Stimulated activated CD8-positive, alpha-beta memory T cell treated with anti-CD3 and anti-CD28 coated beads, Interleukin-4, amount 100 ng/mL, for 24 hours (primary cell): ENCODE results near the gene FOXQ1.
"Not testable (repeated sequence)": the region's sequence is repeated elsewhere in the genome, so short reads cannot be mapped to it uniquely, and the experiment has no call there.

Source experiments
- DNase-seq: peaks from one replicate; pipeline ENCODE4 v3.0.0-alpha.2; 2020; ENCODE audit warnings: low read depth

Gene FOXQ1

GRCh38 chr6:1290805-1291204 is 21.1 kb upstream of the FOXQ1 start:
- no peak for DNase-seq

- no peak for DNase-seq
Observed at GRCh38 chr6:1291381-1291780, 20.5 kb upstream of the FOXQ1 start.

GRCh38 chr6:1295420-1295819 is 16.5 kb upstream of the FOXQ1 start:
- no peak for DNase-seq

- DNase-seq: no peak
Observed at GRCh38 chr6:1296079-1296478, 15.8 kb upstream of the FOXQ1 start.

GRCh38 chr6:1296542-1296941 is 15.4 kb upstream of the FOXQ1 start:
- no peak for DNase-seq

GRCh38 chr6:1297746-1298145 is 14.2 kb upstream of the FOXQ1 start:
- no peak for DNase-seq

GRCh38 chr6:1298768-1299167 is 13.1 kb upstream of the FOXQ1 start:
- DNase-seq: no peak

- no peak for DNase-seq
Observed at GRCh38 chr6:1306133-1306532, 5.8 kb upstream of the FOXQ1 start.

GRCh38 chr6:1309366-1309765 is 2.5 kb upstream of the FOXQ1 start:
- DNase-seq: no peak

- DNase-seq: no peak
Observed at GRCh38 chr6:1310628-1311399, 1.1 kb upstream of the FOXQ1 start.

- no peak for DNase-seq
Observed at GRCh38 chr6:1312203-1312472, 240 bp downstream of the FOXQ1 start.

GRCh38 chr6:1312473-1313367 is 822 bp downstream of the FOXQ1 start:
- no peak for DNase-seq

GRCh38 chr6:1313384-1313766 is 1.5 kb downstream of the FOXQ1 start:
- no peak for DNase-seq

- DNase-seq: no peak
Observed at GRCh38 chr6:1313767-1314503, 2.0 kb downstream of the FOXQ1 start.

- no peak for DNase-seq
Observed at GRCh38 chr6:1314617-1315016, 2.7 kb downstream of the FOXQ1 start.

- DNase-seq: no peak
Observed at GRCh38 chr6:1315201-1315559, 3.3 kb downstream of the FOXQ1 start.

GRCh38 chr6:1315560-1316386 is 3.9 kb downstream of the FOXQ1 start:
- DNase-seq: no peak

GRCh38 chr6:1316489-1316971 is 4.6 kb downstream of the FOXQ1 start:
- DNase-seq: no peak

GRCh38 chr6:1317302-1317815 is 5.5 kb downstream of the FOXQ1 start:
- DNase-seq: no peak

- no peak for DNase-seq
Observed at GRCh38 chr6:1318036-1318435, 6.1 kb downstream of the FOXQ1 start.

- DNase-seq: not testable (repeated sequence)
Observed at GRCh38 chr6:1318584-1318983, 6.7 kb downstream of the FOXQ1 start.

- no peak for DNase-seq
Observed at GRCh38 chr6:1321738-1322137, 9.8 kb downstream of the FOXQ1 start.
